GM19239 (cell line): Measurements from ENCODE around the gene DDX19B.
"Not testable (repeated sequence)": the region's sequence is repeated elsewhere in the genome, so short reads cannot be mapped to it uniquely, and the experiment has no call there.

Source experiments
- DNase-seq: peaks from one replicate; pipeline ENCODE4 v3.0.0; 2011; ENCODE audit warnings: low spot score; ENCODE audit not compliant: insufficient read length
- FAIRE-seq: peaks from 2 replicates; lab custom pipeline; 2011; peaks lifted over from hg19 to GRCh38; lab: Jason Lieb, UNC

The DDX19B gene

GRCh38 chr16:70298988-70299938 is at the start of gene DDX19B:
DDX19B (plus strand) TSS chr16:70299186; CDS start chr16:70299298, 112 bp downstream.
- DNase-seq (peak; percentile 67), FAIRE-seq (peak; percentile 80)

- DNase-seq, FAIRE-seq: not testable (repeated sequence)
These were observed 49.3 kb upstream of the DDX19B start for GRCh38 chr16:70249697-70250096.

- DNase-seq, result peak; percentile 53
- FAIRE-seq, result no peak
These were observed 48.0 kb upstream of the DDX19B start for GRCh38 chr16:70250748-70251628.

- DNase-seq (peak; percentile 97), FAIRE-seq (peak; percentile 78)
These were observed 47.2 kb upstream of the DDX19B start, which contains the start of gene EXOSC6 for GRCh38 chr16:70251629-70252354. EXOSC6 (minus strand) TSS chr16:70251940; CDS start chr16:70251900, 40 bp downstream.

GRCh38 chr16:70252355-70252988 is 46.5 kb upstream of the DDX19B start:
- FAIRE-seq, result no peak
- DNase-seq, result no peak

GRCh38 chr16:70253291-70254106 is 45.5 kb upstream of the DDX19B start:
- no peak for DNase-seq
- no peak for FAIRE-seq

GRCh38 chr16:70254180-70254964 is 44.6 kb upstream of the DDX19B start:
- FAIRE-seq, result no peak
- DNase-seq, result no peak

GRCh38 chr16:70254965-70255286 is 44.1 kb upstream of the DDX19B start:
- DNase-seq, result no peak
- no peak for FAIRE-seq

- FAIRE-seq (no peak), DNase-seq (no peak)
These were observed 43.4 kb upstream of the DDX19B start for GRCh38 chr16:70255574-70255973.

GRCh38 chr16:70257391-70257790 is 41.6 kb upstream of the DDX19B start:
- FAIRE-seq (no peak), DNase-seq (no peak)

- no peak for FAIRE-seq
These were observed 40.9 kb upstream of the DDX19B start for GRCh38 chr16:70258065-70258464.

GRCh38 chr16:70258946-70259345 is 40.0 kb upstream of the DDX19B start:
- FAIRE-seq (no peak), DNase-seq (no peak)

More at GRCh38 chr16:70258065-70258464, 40.9 kb upstream of the DDX19B start:
- DNase-seq, result no peak

- not testable (repeated sequence) for DNase-seq, FAIRE-seq
These were observed 39.1 kb upstream of the DDX19B start for GRCh38 chr16:70259903-70260302.

- no peak for DNase-seq
These were observed 31.5 kb upstream of the DDX19B start for GRCh38 chr16:70267516-70267915.

GRCh38 chr16:70267922-70268321 is 31.1 kb upstream of the DDX19B start:
- DNase-seq, FAIRE-seq: not testable (repeated sequence)

More at GRCh38 chr16:70267516-70267915, 31.5 kb upstream of the DDX19B start:
- FAIRE-seq, result no peak

GRCh38 chr16:70269471-70269870 is 29.5 kb upstream of the DDX19B start:
- DNase-seq, result no peak
- no peak for FAIRE-seq

GRCh38 chr16:70270176-70270575 is 28.8 kb upstream of the DDX19B start:
- DNase-seq (no peak), FAIRE-seq (no peak)

GRCh38 chr16:70271696-70272095 is 27.3 kb upstream of the DDX19B start:
- no peak for FAIRE-seq
- no peak for DNase-seq
